Measurements from ENCODE around the gene MAPK12. TPM values are rescaled to one million over a fixed set of nuclear protein-coding genes. Genes with fewer than 3 reads are reported as not detected.

MAPK12 gene
- total and polyA plus RNA-seq, 2 of the 8 experiments (the other 6 are each of a cell fraction or from before 2014, with no cell fraction given): 17.3 to 20.3 TPM

GRCh38 chr22:50216684-50217520 lies 44.6 kb downstream of the MAPK12 start:
- H3K36me3 ChIP-seq (ENCODE audit: control insufficient read depth in 2 of 4, insufficient read depth in 4 of 4, low read length in 3 of 4): peaks cover 8 to 48% (median 32%) of the 10 kb centered on the region in 4 experiments
- POLR2A ChIA-PET (ENCODE audit: partially characterized antibody): interaction anchor here (1.4 to 2.9 kb wide), 4 partner anchors 8 to 27 kb away, joined by 5 to 10 read pairs (median 7); no protein-coding TSS in a partner anchor
- peak overlapping the region; percentile 46 for H4K8ac ChIP-seq (ENCODE audit: extremely low read depth, insufficient read depth, low read length)
- no peak overlapping the region for H2BK5ac ChIP-seq (ENCODE audit: low read depth, low read length)
- H4K91ac ChIP-seq (replicated peaks; ENCODE audit: insufficient read length, low read length): no peak overlapping the region
- H3K23ac ChIP-seq (ENCODE audit: insufficient read length): no peak overlapping the region
- H3K9ac ChIP-seq (replicated peaks in 1 of 4; ENCODE audit: extremely low read depth in 1 of 4, low read depth in 3 of 4, low read length in 3 of 4): no peak overlapping the region
- TF ChIP-seq RAD21 (IDR thresholded peaks at IDR 0.05 in 1 of 2, conservative IDR thresholded peaks at IDR 0.05 in 1 of 2; ENCODE audit: low read depth in 2 of 2, low read length in 2 of 2) (no peak), ASH2L (IDR thresholded peaks at IDR 0.05; ENCODE audit: low read length) (no peak), BCL11A (IDR thresholded peaks at IDR 0.05; ENCODE audit: low read depth in 2 of 2, low read length in 2 of 2) (no peak), E2F6 (IDR thresholded peaks at IDR 0.05) (no peak), CHD2 (IDR thresholded peaks at IDR 0.05; ENCODE audit: low read length) (no peak), NANOG (IDR thresholded peaks at IDR 0.05; ENCODE audit: insufficient read depth, low read depth, low read length, poor library complexity, severe bottlenecking) (no peak)
- peaks cover 0 to 10% of the 10 kb centered on the region in 2 experiments; a peak in 1 of 4 replicates for H3K79me2 ChIP-seq (ENCODE audit: control insufficient read depth in 1 of 2, insufficient read depth in 2 of 2, low read length in 2 of 2)
- H2AK5ac ChIP-seq (ENCODE audit: low read depth, low read length): no peak overlapping the region
- no peaks in the 10 kb centered on the region for H3K27me3 ChIP-seq (replicated peaks in 1 of 4; ENCODE audit: control insufficient read depth in 3 of 4, extremely low read depth in 1 of 4, insufficient read depth in 3 of 4, low read length in 3 of 4)
- no peak for DNase-seq (ENCODE audit: low read depth in 1 of 2, low spot score in 2 of 2)
- no peak overlapping the region for H2BK12ac ChIP-seq (ENCODE audit: low read depth, low read length)
- H3K56ac ChIP-seq (replicated peaks; ENCODE audit: insufficient read length, low read depth, low read length): no peak overlapping the region
- H4K20me1 ChIP-seq (replicated peaks in 1 of 2; ENCODE audit: control insufficient read depth in 1 of 2, insufficient read depth in 2 of 2, low read length in 2 of 2): peaks cover 9 to 30% of the 10 kb centered on the region in 2 experiments
- no peak overlapping the region for H3K4ac ChIP-seq (replicated peaks; ENCODE audit: insufficient read length, low read depth, low read length)
- FAIRE-seq: no peak
- no peak overlapping the region for H2AFZ ChIP-seq (ENCODE audit: low read length)
- H3K18ac ChIP-seq (ENCODE audit: extremely low read depth, low read length): no peak overlapping the region
- 97% methylated on average over 49 of the region's 57 CpGs; no CpG with 5 or more reads in 1 of the 2 experiments for WGBS, 2 experiments (ENCODE audit: extremely low coverage in 1 of 2, insufficient coverage in 1 of 2, insufficient read length in 1 of 2, insufficient replicate concordance in 2 of 2, low coverage in 1 of 2, low lambda C conversion rate in 2 of 2, missing lambda C conversion rate in 1 of 2)
- no peak overlapping the region for H3K4me3 ChIP-seq (ENCODE audit: extremely low read depth in 1 of 4, insufficient read depth in 2 of 4, low read depth in 3 of 4, low read length in 4 of 4)
- no peak overlapping the region for H2BK20ac ChIP-seq (ENCODE audit: low read length)
- no peaks in the 10 kb centered on the region; a peak in 1 of 4 replicates for H3K9me3 ChIP-seq (ENCODE audit: insufficient read depth in 2 of 2, low read depth in 1 of 2, low read length in 1 of 2)
- no peak overlapping the region for H3K4me2 ChIP-seq (ENCODE audit: insufficient read depth in 1 of 2, low read depth in 2 of 2, low read length in 2 of 2)
- peaks cover 0 to 11% (median 2%) of the 10 kb centered on the region in 4 experiments; a peak in 3 of 7 replicates for H3K4me1 ChIP-seq (replicated peaks in 1 of 4; ENCODE audit: control insufficient read depth in 3 of 4, insufficient read depth in 4 of 4, low read length in 3 of 4)
- no peak overlapping the region for H3K27ac ChIP-seq (ENCODE audit: low read depth, low read length)
- no peak overlapping the region for H4K5ac ChIP-seq (ENCODE audit: insufficient read length, low read depth, low read length)
- CTCF ChIA-PET (ENCODE audit: partially characterized antibody): interaction anchor here (0.7 kb wide), 1 partner anchor 59 kb away, joined by 3 read pairs; no protein-coding TSS in a partner anchor
- H2BK15ac ChIP-seq (ENCODE audit: low read length): no peak overlapping the region
- no peaks in the 10 kb centered on the region for H3K23me2 ChIP-seq (ENCODE audit: low read depth, low read length)
- H3K79me1 ChIP-seq (ENCODE audit: low read depth, low read length): no peaks in the 10 kb centered on the region; the same call in 1 of the 2 replicates
- H3K14ac ChIP-seq (ENCODE audit: insufficient read length): no peak overlapping the region
- H2BK120ac ChIP-seq (replicated peaks; ENCODE audit: low read depth, low read length): no peak overlapping the region

Measured in H1 (cell line).